Measurements from ENCODE around the gene NPTXR.
A peak's percentile ranks its signal among the peaks of the same experiment; 100 is the strongest.

NPTXR gene

GRCh38 chr22:38843657-38844314 is at the start of gene NPTXR:
Gene NPTXR, minus strand, starts transcription at chr22:38844028.
- peak; percentile 45 for DNase-seq

- DNase-seq = no peak
Observed at GRCh38 chr22:38891256-38891655, 47.4 kb upstream of the NPTXR start.

GRCh38 chr22:38890377-38890776 is 46.5 kb upstream of the NPTXR start:
- DNase-seq = no peak

- no peak for DNase-seq
Observed at GRCh38 chr22:38886333-38886732, 42.5 kb upstream of the NPTXR start.

GRCh38 chr22:38882972-38883622 is 39.3 kb upstream of the NPTXR start:
- DNase-seq = no peak

GRCh38 chr22:38881997-38882879 is 38.4 kb upstream of the NPTXR start:
- DNase-seq = no peak

GRCh38 chr22:38881464-38881871 is 37.6 kb upstream of the NPTXR start:
- DNase-seq = no peak

GRCh38 chr22:38879961-38880360 is 36.1 kb upstream of the NPTXR start:
- no peak for DNase-seq

GRCh38 chr22:38879108-38879729 is 35.4 kb upstream of the NPTXR start:
- DNase-seq = no peak

GRCh38 chr22:38878001-38878400 is 34.2 kb upstream of the NPTXR start:
- DNase-seq = no peak

- no peak for DNase-seq
Observed at GRCh38 chr22:38874529-38875222, 30.8 kb upstream of the NPTXR start.

GRCh38 chr22:38873469-38874411 is 29.9 kb upstream of the NPTXR start:
- peak; percentile 65 for DNase-seq

- DNase-seq = no peak
Observed at GRCh38 chr22:38872831-38873248, 29.0 kb upstream of the NPTXR start.

- DNase-seq = peak; percentile 96
Observed at GRCh38 chr22:38872172-38872830, 28.5 kb upstream of the NPTXR start, which contains the start of gene CBX6. Gene CBX6, minus strand, starts transcription at chr22:38872216. Its CDS starts 26 bp downstream, at chr22:38872190.

- peak; percentile 17 for DNase-seq
Observed at GRCh38 chr22:38871360-38872171, 27.7 kb upstream of the NPTXR start.

- DNase-seq = no peak
Observed at GRCh38 chr22:38870791-38871359, 27.0 kb upstream of the NPTXR start.

GRCh38 chr22:38870312-38870741 is 26.5 kb upstream of the NPTXR start:
- DNase-seq = peak; percentile 88

- DNase-seq = no peak
Observed at GRCh38 chr22:38869663-38870062, 25.8 kb upstream of the NPTXR start.

- DNase-seq = peak; percentile 83
Observed at GRCh38 chr22:38868886-38869381, 25.1 kb upstream of the NPTXR start.
